ENCODE results near the gene TMEM163.
"Not testable (repeated sequence)": the region's sequence is repeated elsewhere in the genome, so short reads cannot be mapped to it uniquely, and the experiment has no call there.

The TMEM163 gene

GRCh38 chr2:134502104-134502503 lies 216.7 kb downstream of the TMEM163 start:
- Mint-ChIP-seq H3K27ac (no peak overlapping the region), H3K27me3 (no peaks in the 10 kb centered on the region), H3K4me1 (no peaks in the 10 kb centered on the region), H3K4me3 (no peak overlapping the region), H3K9me3 (no peaks in the 10 kb centered on the region)
- DNase-seq (no peak), ATAC-seq (no peak)

- Mint-ChIP-seq H3K9me3 (no peaks in the 10 kb centered on the region), H3K27me3 (no peaks in the 10 kb centered on the region), H3K4me3 (no peak overlapping the region), H3K27ac (no peak overlapping the region), H3K4me1 (no peaks in the 10 kb centered on the region)
- DNase-seq (no peak), ATAC-seq (no peak)
These were observed 217.2 kb downstream of the TMEM163 start for GRCh38 chr2:134501476-134502091.

GRCh38 chr2:134500211-134500935 lies 218.4 kb downstream of the TMEM163 start:
- ATAC-seq = no peak
- Mint-ChIP-seq H3K27me3 (no peaks in the 10 kb centered on the region), H3K9me3 (no peaks in the 10 kb centered on the region)

GRCh38 chr2:134499307-134499926 lies 219.4 kb downstream of the TMEM163 start:
- no peak overlapping the region for H3K27ac Mint-ChIP-seq
- H3K27me3 Mint-ChIP-seq = no peaks in the 10 kb centered on the region
- no peaks in the 10 kb centered on the region for H3K4me1 Mint-ChIP-seq
- ATAC-seq = no peak
- no peak for DNase-seq
- no peaks in the 10 kb centered on the region for H3K9me3 Mint-ChIP-seq
- no peak overlapping the region for H3K4me3 Mint-ChIP-seq

More at GRCh38 chr2:134500211-134500935, 218.4 kb downstream of the TMEM163 start:
- H3K4me3 Mint-ChIP-seq = no peak overlapping the region
- no peak overlapping the region for H3K27ac Mint-ChIP-seq
- no peak for DNase-seq
- no peaks in the 10 kb centered on the region for H3K4me1 Mint-ChIP-seq

- no peaks in the 10 kb centered on the region for H3K27me3 Mint-ChIP-seq
- ATAC-seq = no peak
- H3K4me3 Mint-ChIP-seq = no peak overlapping the region
- DNase-seq = no peak
- H3K27ac Mint-ChIP-seq = peak overlapping the region in 1 of 2 donors; percentile 52
- no peaks in the 10 kb centered on the region for H3K9me3 Mint-ChIP-seq
- H3K4me1 Mint-ChIP-seq = no peaks in the 10 kb centered on the region
These were observed 220.1 kb downstream of the TMEM163 start for GRCh38 chr2:134498654-134499053.

- no peak overlapping the region for H3K4me3 Mint-ChIP-seq
- no peak for ATAC-seq
- no peaks in the 10 kb centered on the region for H3K4me1 Mint-ChIP-seq
- H3K9me3 Mint-ChIP-seq = no peaks in the 10 kb centered on the region
- no peak for DNase-seq
- no peak overlapping the region for H3K27ac Mint-ChIP-seq
- H3K27me3 Mint-ChIP-seq = peaks cover 16% of the 10 kb centered on the region
These were observed 225.0 kb downstream of the TMEM163 start for GRCh38 chr2:134493797-134494196.

GRCh38 chr2:134491771-134492441 lies 226.9 kb downstream of the TMEM163 start:
- ATAC-seq (no peak), DNase-seq (no peak)
- peaks cover 24% of the 10 kb centered on the region for H3K27me3 Mint-ChIP-seq
- no peaks in the 10 kb centered on the region for H3K9me3 Mint-ChIP-seq
- H3K27ac Mint-ChIP-seq = no peak overlapping the region
- H3K4me3 Mint-ChIP-seq = no peak overlapping the region
- H3K4me1 Mint-ChIP-seq = no peaks in the 10 kb centered on the region

GRCh38 chr2:134491022-134491421 lies 227.8 kb downstream of the TMEM163 start:
- H3K4me1 Mint-ChIP-seq = no peaks in the 10 kb centered on the region
- no peaks in the 10 kb centered on the region for H3K9me3 Mint-ChIP-seq
- ATAC-seq (no peak), DNase-seq (no peak)
- H3K4me3 Mint-ChIP-seq = no peak overlapping the region
- no peak overlapping the region for H3K27ac Mint-ChIP-seq
- peaks cover 29% of the 10 kb centered on the region for H3K27me3 Mint-ChIP-seq

- DNase-seq (no peak), ATAC-seq (no peak)
- peaks cover 33% of the 10 kb centered on the region for H3K27me3 Mint-ChIP-seq
- H3K27ac Mint-ChIP-seq = no peak overlapping the region
- no peaks in the 10 kb centered on the region for H3K9me3 Mint-ChIP-seq
- no peak overlapping the region for H3K4me3 Mint-ChIP-seq
- no peaks in the 10 kb centered on the region for H3K4me1 Mint-ChIP-seq
These were observed 228.2 kb downstream of the TMEM163 start for GRCh38 chr2:134490559-134490958.

GRCh38 chr2:134489732-134490384 lies 228.9 kb downstream of the TMEM163 start:
- H3K4me3 Mint-ChIP-seq = no peak overlapping the region
- no peaks in the 10 kb centered on the region for H3K4me1 Mint-ChIP-seq
- H3K27me3 Mint-ChIP-seq = peaks cover 34% of the 10 kb centered on the region
- no peak for ATAC-seq
- DNase-seq = no peak
- no peaks in the 10 kb centered on the region for H3K9me3 Mint-ChIP-seq
- H3K27ac Mint-ChIP-seq = no peak overlapping the region

- Mint-ChIP-seq H3K27ac (no peak overlapping the region), H3K4me1 (no peaks in the 10 kb centered on the region), H3K9me3 (no peaks in the 10 kb centered on the region), H3K27me3 (peaks cover 26% of the 10 kb centered on the region), H3K4me3 (no peak overlapping the region)
- ATAC-seq (no peak), DNase-seq (no peak)
These were observed 235.9 kb downstream of the TMEM163 start for GRCh38 chr2:134482766-134483340.

- Mint-ChIP-seq H3K27me3 (peaks cover 26% of the 10 kb centered on the region), H3K9me3 (no peaks in the 10 kb centered on the region), H3K4me3 (no peak overlapping the region), H3K27ac (no peak overlapping the region), H3K4me1 (no peaks in the 10 kb centered on the region)
- ATAC-seq (no peak), DNase-seq (no peak)
These were observed 236.6 kb downstream of the TMEM163 start for GRCh38 chr2:134482131-134482723.

GRCh38 chr2:134479696-134480330 lies 239.0 kb downstream of the TMEM163 start:
- no peaks in the 10 kb centered on the region for H3K9me3 Mint-ChIP-seq
- DNase-seq (no peak), ATAC-seq (no peak)
- peaks cover 15% of the 10 kb centered on the region for H3K27me3 Mint-ChIP-seq
- H3K4me1 Mint-ChIP-seq = no peaks in the 10 kb centered on the region
- H3K27ac Mint-ChIP-seq = no peak overlapping the region
- no peak overlapping the region for H3K4me3 Mint-ChIP-seq

- H3K9me3 Mint-ChIP-seq = peaks cover 4 to 18% of the 10 kb centered on the region in 2 donors
- not testable (repeated sequence) for DNase-seq, ATAC-seq, H3K4me3 Mint-ChIP-seq, H3K27ac Mint-ChIP-seq, H3K27me3 Mint-ChIP-seq, H3K4me1 Mint-ChIP-seq
These were observed 241.8 kb downstream of the TMEM163 start for GRCh38 chr2:134476982-134477381.

Measured in stimulated activated naive CD8-positive, alpha-beta T cell treated with anti-CD3 and anti-CD28 coated beads, Interleukin-15, amount 100 ng/mL, for 72 hours (primary cell).